HepG2 (cell line): Measurements from ENCODE around the gene CYP2W1. TPM values are rescaled to one million over a fixed set of nuclear protein-coding genes. Genes with fewer than 3 reads are reported as not detected.
A peak's percentile ranks its signal among the peaks of the same experiment; 100 is the strongest.

Experiments used
- KAT2B ChIP-seq: fragments of 150-350 bp; IDR thresholded peaks from 2 replicates; pipeline ENCODE4 v1.6.1; 2014; ENCODE audit warnings: low read depth, low read length, borderline replicate concordance
- NFYB ChIP-seq: sonication (generic); formaldehyde crosslinking; IDR thresholded peaks from 2 replicates; pipeline ENCODE4 v1.4.0; 2020; ENCODE audit warnings: missing genetic modification reagents
- NR2F1 ChIP-seq, 2 experiments: fragments of 450-650 bp in 1 of 2; formaldehyde crosslinking in 1 of 2; IDR thresholded peaks; 2 replicates each; pipeline versions ENCODE4 v1.5.0 to v1.6.1; 2016 to 2020; ENCODE audit warnings: mild to moderate bottlenecking in 1 of 2, missing compliant biosample characterization in 1 of 2, missing genetic modification reagents in 1 of 2, moderate library complexity in 1 of 2
- POLR2A ChIP-seq, 2 experiments: IDR thresholded peaks; 2 replicates each; pipeline ENCODE4 v1.6.1; 2011; ENCODE audit warnings: low read depth in 2 of 2, low read length in 2 of 2, mild to moderate bottlenecking in 1 of 2, moderate library complexity in 1 of 2; ENCODE audit not compliant: insufficient read depth in 1 of 2
- RCOR2 ChIP-seq: IDR thresholded peaks from 2 replicates; pipeline ENCODE4 v1.6.1; 2016; ENCODE audit warnings: missing biosample characterization, missing genetic modification reagents
- RXRA ChIP-seq: sonication (generic); formaldehyde crosslinking; IDR thresholded peaks from 2 replicates; pipeline ENCODE4 v1.5.1; 2020; ENCODE audit warnings: missing genetic modification reagents
- SALL2 ChIP-seq: sonication (generic); formaldehyde crosslinking; IDR thresholded peaks from 2 replicates; pipeline ENCODE4 v1.8.1; 2023; ENCODE audit warnings: mild to moderate bottlenecking, missing genetic modification reagents, inconsistent platforms
- SATB2 ChIP-seq: sonication (generic); formaldehyde crosslinking; IDR thresholded peaks from 2 replicates; pipeline ENCODE4 v1.5.0; 2020; ENCODE audit warnings: missing genetic modification reagents
- ZBTB42 ChIP-seq: sonication (generic); formaldehyde crosslinking; IDR thresholded peaks from 2 replicates; pipeline ENCODE4 v1.5.0; 2020; ENCODE audit warnings: mild to moderate bottlenecking, missing genetic modification reagents
- ZNF605 ChIP-seq: sonication (generic); formaldehyde crosslinking; IDR thresholded peaks from 2 replicates; pipeline ENCODE4 v1.8.0; 2022; ENCODE audit warnings: mild to moderate bottlenecking, missing genetic modification reagents
- polyA plus RNA-seq, 8 experiments: library from polyadenylated mRNA; depleted of rRNA in 3 of 8; stranded (reverse) in 7 of 8; unstranded in 1 of 8; fragments of >200 nt; fragmentation: Illumina TruSeq in 4 of 8; extraction: Trizol in 4 of 8; gene quantifications; 2 replicates each; pipeline versions ENCODE4 v1.2.1 to v1.2.3, GENCODE V29; 2011 to 2016; ENCODE audit warnings: low read depth in 4 of 8, missing spikeins in 1 of 8, mixed read lengths in 1 of 8; ENCODE audit not compliant: insufficient read depth in 1 of 8
- total RNA-seq, 5 experiments: library from RNA; depleted of rRNA; stranded (reverse); fragments of >200 nt; fragmentation: Illumina TruSeq; extraction: Trizol; gene quantifications; 2 replicates each; pipeline ENCODE4 v1.2.3, GENCODE V29; 2016; ENCODE audit warnings: low read depth in 1 of 5
- TF ChIP-seq, protein P1 (sequence below): sonication (generic); formaldehyde crosslinking; IDR thresholded peaks from 2 replicates; pipeline ENCODE4 v1.8.1; 2023; ENCODE audit warnings: mild to moderate bottlenecking, missing genetic modification reagents
- TF ChIP-seq, protein P2 (sequence below): sonication (generic); formaldehyde crosslinking; IDR thresholded peaks from 2 replicates; pipeline ENCODE4 v1.4.0; 2020; ENCODE audit warnings: missing genetic modification reagents, borderline replicate concordance
- TF ChIP-seq, protein P3 (sequence below): sonication (generic); formaldehyde crosslinking; IDR thresholded peaks from 2 replicates; pipeline ENCODE4 v1.4.0; 2020; ENCODE audit warnings: missing genetic modification reagents, borderline replicate concordance
- TF ChIP-seq, protein P4 (sequence below): conservative IDR thresholded peaks from 2 replicates; pipeline ENCODE4 v1.6.1; 2018; ENCODE audit warnings: missing genetic modification reagents

The CYP2W1 gene
- total and polyA plus RNA-seq, 2 of the 13 experiments (the other 11 are each of a cell fraction or from before 2014, with no cell fraction given), result 19.5 to 31.7 TPM

DNA sequence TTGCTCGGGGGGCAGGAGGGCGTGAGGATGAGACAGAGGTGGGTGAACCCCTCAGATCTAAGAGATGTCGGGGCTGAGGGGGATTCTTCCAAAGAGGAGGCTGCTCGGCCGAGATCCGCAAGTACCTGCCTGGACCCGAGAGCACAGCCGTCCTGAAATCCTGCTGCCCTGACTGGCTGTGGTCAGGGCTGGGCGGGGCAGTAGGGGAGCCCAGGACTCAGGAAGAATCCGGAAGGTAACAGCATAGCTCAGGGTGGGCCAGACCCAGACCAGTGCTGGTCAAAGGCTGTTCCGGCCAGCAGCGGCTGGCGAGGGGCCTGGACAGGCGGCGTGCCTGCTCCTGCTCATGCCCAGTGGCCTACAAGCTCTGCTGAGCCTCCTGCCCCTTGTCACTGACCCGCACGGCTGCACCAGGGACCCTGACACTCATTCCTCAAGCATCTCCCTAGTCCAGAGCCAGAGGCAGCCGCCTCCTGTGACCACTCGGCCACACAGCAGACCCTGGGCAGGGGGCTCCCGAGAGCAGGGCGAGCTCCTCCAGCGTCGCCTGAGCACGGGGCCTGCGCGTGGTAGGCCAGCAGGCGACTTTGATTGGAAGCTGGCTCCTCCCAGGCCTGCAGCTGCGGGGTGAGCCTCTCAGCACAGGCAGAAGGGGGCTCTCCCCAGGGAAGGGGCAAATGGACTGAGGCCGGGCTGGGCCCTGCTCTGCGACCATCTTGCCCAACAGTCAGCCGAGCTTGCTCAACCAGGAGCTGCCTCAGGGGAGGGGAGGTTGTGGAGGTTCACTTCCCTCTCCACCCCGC is 25.4 kb upstream of the CYP2W1 start (continued):
- TF ChIP-seq, protein P1, sequence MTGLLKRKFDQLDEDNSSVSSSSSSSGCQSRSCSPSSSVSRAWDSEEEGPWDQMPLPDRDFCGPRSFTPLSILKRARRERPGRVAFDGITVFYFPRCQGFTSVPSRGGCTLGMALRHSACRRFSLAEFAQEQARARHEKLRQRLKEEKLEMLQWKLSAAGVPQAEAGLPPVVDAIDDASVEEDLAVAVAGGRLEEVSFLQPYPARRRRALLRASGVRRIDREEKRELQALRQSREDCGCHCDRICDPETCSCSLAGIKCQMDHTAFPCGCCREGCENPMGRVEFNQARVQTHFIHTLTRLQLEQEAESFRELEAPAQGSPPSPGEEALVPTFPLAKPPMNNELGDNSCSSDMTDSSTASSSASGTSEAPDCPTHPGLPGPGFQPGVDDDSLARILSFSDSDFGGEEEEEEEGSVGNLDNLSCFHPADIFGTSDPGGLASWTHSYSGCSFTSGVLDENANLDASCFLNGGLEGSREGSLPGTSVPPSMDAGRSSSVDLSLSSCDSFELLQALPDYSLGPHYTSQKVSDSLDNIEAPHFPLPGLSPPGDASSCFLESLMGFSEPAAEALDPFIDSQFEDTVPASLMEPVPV (CRISPR knock-in tag), result peak; percentile 97
- TF ChIP-seq NFYB (CRISPR knock-in tag), result peak; percentile 62
- peak; percentile 88 for TF ChIP-seq RCOR2 (CRISPR knock-in tag)
- peak; percentile 61; the same call in 1 of the 2 replicates for TF ChIP-seq RXRA (CRISPR knock-in tag)
- TF ChIP-seq ZBTB42 (CRISPR knock-in tag), result peak; percentile 75; the same call in 1 of the 2 replicates
- peak; percentile 98 for TF ChIP-seq ZNF605
- peak; percentile 89; the same call in 1 of the 2 replicates for TF ChIP-seq SATB2 (CRISPR knock-in tag)
- TF ChIP-seq, protein P2, sequence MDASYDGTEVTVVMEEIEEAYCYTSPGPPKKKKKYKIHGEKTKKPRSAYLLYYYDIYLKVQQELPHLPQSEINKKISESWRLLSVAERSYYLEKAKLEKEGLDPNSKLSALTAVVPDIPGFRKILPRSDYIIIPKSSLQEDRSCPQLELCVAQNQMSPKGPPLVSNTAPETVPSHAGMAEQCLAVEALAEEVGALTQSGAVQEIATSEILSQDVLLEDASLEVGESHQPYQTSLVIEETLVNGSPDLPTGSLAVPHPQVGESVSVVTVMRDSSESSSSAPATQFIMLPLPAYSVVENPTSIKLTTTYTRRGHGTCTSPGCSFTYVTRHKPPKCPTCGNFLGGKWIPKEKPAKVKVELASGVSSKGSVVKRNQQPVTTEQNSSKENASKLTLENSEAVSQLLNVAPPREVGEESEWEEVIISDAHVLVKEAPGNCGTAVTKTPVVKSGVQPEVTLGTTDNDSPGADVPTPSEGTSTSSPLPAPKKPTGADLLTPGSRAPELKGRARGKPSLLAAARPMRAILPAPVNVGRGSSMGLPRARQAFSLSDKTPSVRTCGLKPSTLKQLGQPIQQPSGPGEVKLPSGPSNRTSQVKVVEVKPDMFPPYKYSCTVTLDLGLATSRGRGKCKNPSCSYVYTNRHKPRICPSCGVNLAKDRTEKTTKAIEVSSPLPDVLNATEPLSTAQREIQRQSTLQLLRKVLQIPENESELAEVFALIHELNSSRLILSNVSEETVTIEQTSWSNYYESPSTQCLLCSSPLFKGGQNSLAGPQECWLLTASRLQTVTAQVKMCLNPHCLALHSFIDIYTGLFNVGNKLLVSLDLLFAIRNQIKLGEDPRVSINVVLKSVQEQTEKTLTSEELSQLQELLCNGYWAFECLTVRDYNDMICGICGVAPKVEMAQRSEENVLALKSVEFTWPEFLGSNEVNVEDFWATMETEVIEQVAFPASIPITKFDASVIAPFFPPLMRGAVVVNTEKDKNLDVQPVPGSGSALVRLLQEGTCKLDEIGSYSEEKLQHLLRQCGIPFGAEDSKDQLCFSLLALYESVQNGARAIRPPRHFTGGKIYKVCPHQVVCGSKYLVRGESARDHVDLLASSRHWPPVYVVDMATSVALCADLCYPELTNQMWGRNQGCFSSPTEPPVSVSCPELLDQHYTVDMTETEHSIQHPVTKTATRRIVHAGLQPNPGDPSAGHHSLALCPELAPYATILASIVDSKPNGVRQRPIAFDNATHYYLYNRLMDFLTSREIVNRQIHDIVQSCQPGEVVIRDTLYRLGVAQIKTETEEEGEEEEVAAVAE (CRISPR knock-in tag), result peak; percentile 60
- TF ChIP-seq, protein P3, sequence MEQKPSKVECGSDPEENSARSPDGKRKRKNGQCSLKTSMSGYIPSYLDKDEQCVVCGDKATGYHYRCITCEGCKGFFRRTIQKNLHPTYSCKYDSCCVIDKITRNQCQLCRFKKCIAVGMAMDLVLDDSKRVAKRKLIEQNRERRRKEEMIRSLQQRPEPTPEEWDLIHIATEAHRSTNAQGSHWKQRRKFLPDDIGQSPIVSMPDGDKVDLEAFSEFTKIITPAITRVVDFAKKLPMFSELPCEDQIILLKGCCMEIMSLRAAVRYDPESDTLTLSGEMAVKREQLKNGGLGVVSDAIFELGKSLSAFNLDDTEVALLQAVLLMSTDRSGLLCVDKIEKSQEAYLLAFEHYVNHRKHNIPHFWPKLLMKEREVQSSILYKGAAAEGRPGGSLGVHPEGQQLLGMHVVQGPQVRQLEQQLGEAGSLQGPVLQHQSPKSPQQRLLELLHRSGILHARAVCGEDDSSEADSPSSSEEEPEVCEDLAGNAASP (CRISPR knock-in tag), result peak; percentile 54; the same call in 1 of the 2 replicates
- no peak for TF ChIP-seq KAT2B
- TF ChIP-seq SALL2, result peak; percentile 74; the same call in 1 of the 2 replicates
- TF ChIP-seq POLR2A (IDR thresholded peaks at IDR 0.05; ENCODE audit: insufficient read depth in 1 of 2, low read depth in 2 of 2, low read length in 2 of 2), result peak in 1 of 2 experiments; percentile 91; a peak in 2 of 4 replicates
- TF ChIP-seq, protein P4, sequence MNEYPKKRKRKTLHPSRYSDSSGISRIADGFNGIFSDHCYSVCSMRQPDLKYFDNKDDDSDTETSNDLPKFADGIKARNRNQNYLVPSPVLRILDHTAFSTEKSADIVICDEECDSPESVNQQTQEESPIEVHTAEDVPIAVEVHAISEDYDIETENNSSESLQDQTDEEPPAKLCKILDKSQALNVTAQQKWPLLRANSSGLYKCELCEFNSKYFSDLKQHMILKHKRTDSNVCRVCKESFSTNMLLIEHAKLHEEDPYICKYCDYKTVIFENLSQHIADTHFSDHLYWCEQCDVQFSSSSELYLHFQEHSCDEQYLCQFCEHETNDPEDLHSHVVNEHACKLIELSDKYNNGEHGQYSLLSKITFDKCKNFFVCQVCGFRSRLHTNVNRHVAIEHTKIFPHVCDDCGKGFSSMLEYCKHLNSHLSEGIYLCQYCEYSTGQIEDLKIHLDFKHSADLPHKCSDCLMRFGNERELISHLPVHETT (CRISPR knock-in tag), result no peak; the same call in 1 of the 2 replicates
- TF ChIP-seq NR2F1 (CRISPR knock-in tag; IDR thresholded peaks at IDR 0.05), result no peak
